B cell (primary cell): ENCODE data around the gene CFAP90.

Experiments
- EZH2 ChIP-seq: IDR thresholded peaks from 2 replicates; pipeline ENCODE4 v1.6.1; 2012; ENCODE audit warnings: borderline replicate concordance, low read depth, mild to moderate bottlenecking, moderate library complexity, low read length; ENCODE audit not compliant: insufficient read depth, poor library complexity, severe bottlenecking
- TF ChIP-seq, protein P1 (sequence below): fragments of 200-600 bp; IDR thresholded peaks from one replicate; pipeline ENCODE4 v1.8.0; 2022; ENCODE audit warnings: antibody characterized with exemption, mild to moderate bottlenecking

DNA sequence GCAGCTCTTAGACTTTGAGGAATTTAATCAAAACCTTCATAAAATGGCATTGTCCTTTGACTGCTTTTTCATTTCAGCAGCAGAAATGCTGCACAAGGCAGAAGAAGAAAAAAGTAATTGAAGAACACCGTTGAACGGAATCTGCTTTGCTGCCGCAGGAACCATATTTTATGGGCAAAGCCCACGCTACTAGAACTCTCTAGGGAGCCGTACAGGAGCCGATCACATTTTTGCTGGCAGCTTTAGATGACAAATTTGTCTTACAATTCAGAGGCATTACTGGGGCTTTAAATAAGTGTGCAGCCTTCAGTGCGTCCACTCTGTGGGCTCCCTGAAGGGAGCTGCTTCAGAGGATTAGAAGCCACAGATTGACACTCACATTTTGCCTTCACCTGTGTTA is 5.4 kb downstream of the CFAP90 start:
- TF ChIP-seq, protein P1, sequence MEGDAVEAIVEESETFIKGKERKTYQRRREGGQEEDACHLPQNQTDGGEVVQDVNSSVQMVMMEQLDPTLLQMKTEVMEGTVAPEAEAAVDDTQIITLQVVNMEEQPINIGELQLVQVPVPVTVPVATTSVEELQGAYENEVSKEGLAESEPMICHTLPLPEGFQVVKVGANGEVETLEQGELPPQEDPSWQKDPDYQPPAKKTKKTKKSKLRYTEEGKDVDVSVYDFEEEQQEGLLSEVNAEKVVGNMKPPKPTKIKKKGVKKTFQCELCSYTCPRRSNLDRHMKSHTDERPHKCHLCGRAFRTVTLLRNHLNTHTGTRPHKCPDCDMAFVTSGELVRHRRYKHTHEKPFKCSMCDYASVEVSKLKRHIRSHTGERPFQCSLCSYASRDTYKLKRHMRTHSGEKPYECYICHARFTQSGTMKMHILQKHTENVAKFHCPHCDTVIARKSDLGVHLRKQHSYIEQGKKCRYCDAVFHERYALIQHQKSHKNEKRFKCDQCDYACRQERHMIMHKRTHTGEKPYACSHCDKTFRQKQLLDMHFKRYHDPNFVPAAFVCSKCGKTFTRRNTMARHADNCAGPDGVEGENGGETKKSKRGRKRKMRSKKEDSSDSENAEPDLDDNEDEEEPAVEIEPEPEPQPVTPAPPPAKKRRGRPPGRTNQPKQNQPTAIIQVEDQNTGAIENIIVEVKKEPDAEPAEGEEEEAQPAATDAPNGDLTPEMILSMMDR = no peak
- TF ChIP-seq EZH2 = no peak
